Testis (tissue), 2 donors: Measurements from ENCODE around the gene LPP.

Experiments used
- POLR2A ChIP-seq: fragments of 450-650 bp; IDR thresholded peaks from one replicate; pipeline ENCODE4 v1.6.1; 2017; ENCODE audit warnings: antibody characterized with exemption, mild to moderate bottlenecking, moderate library complexity
- TF ChIP-seq, protein P1 (sequence below), 3 experiments: fragments of 450-650 bp in 2 of 3; fragments of 200-600 bp in 1 of 3; sonication (generic) in 1 of 3; IDR thresholded peaks; one replicate each; pipeline ENCODE4 v1.5.1; 2016 to 2019; ENCODE audit warnings: antibody characterized with exemption in 3 of 3, mild to moderate bottlenecking in 2 of 3, moderate library complexity in 1 of 3

DNA sequence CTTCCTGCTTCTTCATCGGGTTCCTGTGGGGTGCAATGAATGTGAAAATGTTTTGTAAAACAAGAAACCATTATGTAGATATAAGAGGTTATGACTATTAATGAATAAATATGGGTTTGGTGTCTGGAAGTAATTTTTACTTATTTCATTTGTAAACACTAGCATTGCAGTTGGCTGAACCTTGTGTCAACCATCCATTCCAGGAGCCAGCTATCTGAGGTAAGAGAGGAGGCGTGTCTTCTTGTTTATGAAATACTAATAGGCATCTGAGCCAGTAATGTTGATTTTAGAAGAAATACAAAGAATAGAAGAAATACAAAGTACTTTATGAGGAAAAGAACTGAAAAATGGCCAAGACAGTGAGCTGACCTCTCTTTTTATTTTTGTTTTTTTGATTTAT is 187.5 kb downstream of the LPP start:
- TF ChIP-seq POLR2A, result no peak
- TF ChIP-seq, protein P1, sequence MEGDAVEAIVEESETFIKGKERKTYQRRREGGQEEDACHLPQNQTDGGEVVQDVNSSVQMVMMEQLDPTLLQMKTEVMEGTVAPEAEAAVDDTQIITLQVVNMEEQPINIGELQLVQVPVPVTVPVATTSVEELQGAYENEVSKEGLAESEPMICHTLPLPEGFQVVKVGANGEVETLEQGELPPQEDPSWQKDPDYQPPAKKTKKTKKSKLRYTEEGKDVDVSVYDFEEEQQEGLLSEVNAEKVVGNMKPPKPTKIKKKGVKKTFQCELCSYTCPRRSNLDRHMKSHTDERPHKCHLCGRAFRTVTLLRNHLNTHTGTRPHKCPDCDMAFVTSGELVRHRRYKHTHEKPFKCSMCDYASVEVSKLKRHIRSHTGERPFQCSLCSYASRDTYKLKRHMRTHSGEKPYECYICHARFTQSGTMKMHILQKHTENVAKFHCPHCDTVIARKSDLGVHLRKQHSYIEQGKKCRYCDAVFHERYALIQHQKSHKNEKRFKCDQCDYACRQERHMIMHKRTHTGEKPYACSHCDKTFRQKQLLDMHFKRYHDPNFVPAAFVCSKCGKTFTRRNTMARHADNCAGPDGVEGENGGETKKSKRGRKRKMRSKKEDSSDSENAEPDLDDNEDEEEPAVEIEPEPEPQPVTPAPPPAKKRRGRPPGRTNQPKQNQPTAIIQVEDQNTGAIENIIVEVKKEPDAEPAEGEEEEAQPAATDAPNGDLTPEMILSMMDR (IDR thresholded peaks at IDR 0.05), result no peak
